Adrenal gland (tissue), 5 donors: ENCODE data around the gene TMEM117.

ENCODE experiments used
- POLR2A ChIP-seq, 2 donors: fragments of 450-650 bp; IDR thresholded peaks; one replicate each; pipeline ENCODE4 v1.6.1; 2017; ENCODE audit warnings: antibody characterized with exemption in 2 of 2, mild to moderate bottlenecking in 2 of 2, moderate library complexity in 1 of 2
- TF ChIP-seq, protein P1 (sequence below), 6 experiments: fragments of 450-650 bp in 4 of 6; fragments of 200-600 bp in 2 of 6; sonication (generic) in 1 of 6; IDR thresholded peaks; 1 replicate in 5 of 6; 2 replicates in 1 of 6; pipeline versions ENCODE4 v1.5.1 to v1.8.0; 2016 to 2021; ENCODE audit warnings: antibody characterized with exemption in 6 of 6, mild to moderate bottlenecking in 2 of 6, moderate library complexity in 1 of 6
- donor health status: DM: no; HTN: no; CAD: no.

DNA sequence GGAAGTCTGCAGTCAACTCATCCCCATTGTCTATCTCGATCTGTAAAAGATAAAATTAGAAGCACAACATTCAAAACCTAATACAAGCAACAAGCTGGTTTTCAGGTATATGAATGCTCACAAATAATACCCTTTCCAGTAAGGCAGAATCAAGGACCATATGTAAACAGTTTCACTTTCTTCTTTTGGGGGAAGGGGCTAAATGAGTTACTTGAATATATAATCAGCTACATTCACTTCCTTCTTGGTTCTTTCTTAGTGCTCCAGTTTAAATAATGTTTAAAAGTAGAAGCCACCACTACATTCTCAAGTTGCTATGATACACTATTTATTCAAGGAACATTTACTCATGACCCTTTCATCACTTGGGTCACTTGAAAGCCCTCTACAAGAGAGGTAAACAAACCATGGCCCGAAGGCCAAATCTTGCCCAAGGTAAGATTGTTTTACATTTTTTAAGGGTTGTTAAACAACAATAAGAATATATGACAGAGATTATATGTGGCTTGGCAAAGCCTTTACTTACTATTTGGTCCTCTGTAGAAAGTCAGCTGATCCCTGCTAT lies 40.1 kb upstream of the TMEM117 start:
- TF ChIP-seq POLR2A (IDR thresholded peaks at IDR 0.05), result no peak
- TF ChIP-seq, protein P1, sequence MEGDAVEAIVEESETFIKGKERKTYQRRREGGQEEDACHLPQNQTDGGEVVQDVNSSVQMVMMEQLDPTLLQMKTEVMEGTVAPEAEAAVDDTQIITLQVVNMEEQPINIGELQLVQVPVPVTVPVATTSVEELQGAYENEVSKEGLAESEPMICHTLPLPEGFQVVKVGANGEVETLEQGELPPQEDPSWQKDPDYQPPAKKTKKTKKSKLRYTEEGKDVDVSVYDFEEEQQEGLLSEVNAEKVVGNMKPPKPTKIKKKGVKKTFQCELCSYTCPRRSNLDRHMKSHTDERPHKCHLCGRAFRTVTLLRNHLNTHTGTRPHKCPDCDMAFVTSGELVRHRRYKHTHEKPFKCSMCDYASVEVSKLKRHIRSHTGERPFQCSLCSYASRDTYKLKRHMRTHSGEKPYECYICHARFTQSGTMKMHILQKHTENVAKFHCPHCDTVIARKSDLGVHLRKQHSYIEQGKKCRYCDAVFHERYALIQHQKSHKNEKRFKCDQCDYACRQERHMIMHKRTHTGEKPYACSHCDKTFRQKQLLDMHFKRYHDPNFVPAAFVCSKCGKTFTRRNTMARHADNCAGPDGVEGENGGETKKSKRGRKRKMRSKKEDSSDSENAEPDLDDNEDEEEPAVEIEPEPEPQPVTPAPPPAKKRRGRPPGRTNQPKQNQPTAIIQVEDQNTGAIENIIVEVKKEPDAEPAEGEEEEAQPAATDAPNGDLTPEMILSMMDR (IDR thresholded peaks at IDR 0.05), result no peak
